DOHH2 (cell line): Measurements from ENCODE around the gene SNRPE.

ENCODE experiments used
- H3F3A ChIP-seq: fragments of 200-600 bp; sonication (generic), shearing (Covaris generic); 2 replicates; pipeline ENCODE4 v1.6.0; 2016; ENCODE audit warnings: antibody characterized with exemption, mild to moderate bottlenecking; ENCODE audit not compliant: control insufficient read depth, insufficient read depth
- H3K27ac ChIP-seq: fragments of 200-600 bp; sonication (generic); 2 replicates; pipeline ENCODE4 v1.5.1; 2014; ENCODE audit warnings: low read depth, mild to moderate bottlenecking, low read length, moderate library complexity
- H3K27me3 ChIP-seq: fragments of 200-600 bp; sonication (generic); 2 replicates; pipeline ENCODE4 v1.6.1; 2014; ENCODE audit warnings: mild to moderate bottlenecking, low read length, mixed read lengths; ENCODE audit not compliant: control insufficient read depth
- H3K36me3 ChIP-seq: fragments of 200-600 bp; sonication (generic); 2 replicates; pipeline ENCODE4 v1.6.1; 2014; ENCODE audit warnings: mild to moderate bottlenecking, low read length, moderate library complexity, mixed read lengths; ENCODE audit not compliant: control insufficient read depth
- H3K4me1 ChIP-seq: fragments of 200-600 bp; sonication (generic); 2 replicates; pipeline ENCODE4 v1.6.1; 2014; ENCODE audit warnings: mild to moderate bottlenecking, low read length, mixed read lengths; ENCODE audit not compliant: control insufficient read depth
- H3K4me2 ChIP-seq: fragments of 200-600 bp; sonication (generic); 2 replicates; pipeline ENCODE4 v1.6.0; 2014; ENCODE audit warnings: mild to moderate bottlenecking, low read length, moderate library complexity
- H3K4me3 ChIP-seq: fragments of 200-600 bp; sonication (generic); 2 replicates; pipeline ENCODE4 v1.5.1; 2014; ENCODE audit warnings: mild to moderate bottlenecking, low read length, mixed read lengths
- H3K79me2 ChIP-seq: fragments of 200-600 bp; sonication (generic); 2 replicates; pipeline ENCODE4 v1.6.1; 2014; ENCODE audit warnings: mild to moderate bottlenecking, low read length, mixed read lengths; ENCODE audit not compliant: control insufficient read depth
- H3K9me2 ChIP-seq: fragments of 200-600 bp; sonication (generic); replicated peaks from 2 replicates; pipeline ENCODE4 v1.6.1; 2014; ENCODE audit warnings: mild to moderate bottlenecking, low read length, mixed read lengths; ENCODE audit not compliant: control insufficient read depth
- H3K9me3 ChIP-seq: fragments of 200-600 bp; sonication (generic); 2 replicates; pipeline ENCODE4 v1.6.1; 2014; ENCODE audit warnings: antibody characterized with exemption, low read length, mixed read lengths; ENCODE audit not compliant: control insufficient read depth, insufficient read depth
- H4K20me1 ChIP-seq: fragments of 200-600 bp; sonication (generic); 2 replicates; pipeline ENCODE4 v1.6.0; 2014; ENCODE audit warnings: low read depth, mild to moderate bottlenecking, antibody characterized with exemption, low read length, moderate library complexity; ENCODE audit not compliant: control insufficient read depth, insufficient read depth
- CTCF ChIP-seq: fragments of 200-600 bp; sonication (generic); IDR thresholded peaks from one replicate; pipeline ENCODE4 v1.5.1; 2014; ENCODE audit warnings: antibody characterized with exemption, mild to moderate bottlenecking, low read depth, low read length; ENCODE audit not compliant: poor library complexity, severe bottlenecking
- EZH2phosphoT487 ChIP-seq: fragments of 200-600 bp; sonication (generic); IDR thresholded peaks from 2 replicates; pipeline ENCODE4 v1.6.1; 2017; ENCODE audit warnings: borderline replicate concordance, mild to moderate bottlenecking, antibody characterized with exemption, low read length, moderate library complexity, mixed read lengths

The SNRPE gene

GRCh38 chr1:203911806-203912205, 50.4 kb downstream of the SNRPE start:
- no peaks in the 10 kb centered on the region for H3K9me2 ChIP-seq
- H3K4me3 ChIP-seq = no peak overlapping the region
- no peaks in the 10 kb centered on the region for H3K4me1 ChIP-seq
- no peak overlapping the region for H3K27ac ChIP-seq
- H3K9me3 ChIP-seq = no peaks in the 10 kb centered on the region
- H3K79me2 ChIP-seq = no peaks in the 10 kb centered on the region
- TF ChIP-seq EZH2phosphoT487 = no peak
- TF ChIP-seq CTCF = no peak
- no peaks in the 10 kb centered on the region for H3K36me3 ChIP-seq
- H3K4me2 ChIP-seq = no peak overlapping the region
- no peaks in the 10 kb centered on the region for H4K20me1 ChIP-seq
- no peaks in the 10 kb centered on the region for H3F3A ChIP-seq
- H3K27me3 ChIP-seq = peaks cover 4% of the 10 kb centered on the region

GRCh38 chr1:203913073-203913521, 51.7 kb downstream of the SNRPE start:
- H3K9me2 ChIP-seq = no peaks in the 10 kb centered on the region
- no peak overlapping the region for H3K27ac ChIP-seq
- H4K20me1 ChIP-seq = no peaks in the 10 kb centered on the region
- H3K4me1 ChIP-seq = no peaks in the 10 kb centered on the region
- H3K9me3 ChIP-seq = no peaks in the 10 kb centered on the region
- H3K4me2 ChIP-seq = no peak overlapping the region
- H3K36me3 ChIP-seq = no peaks in the 10 kb centered on the region
- H3K27me3 ChIP-seq = peaks cover 4% of the 10 kb centered on the region
- H3F3A ChIP-seq = no peaks in the 10 kb centered on the region
- H3K79me2 ChIP-seq = no peaks in the 10 kb centered on the region
- no peak for TF ChIP-seq EZH2phosphoT487
- no peak for TF ChIP-seq CTCF
- no peak overlapping the region for H3K4me3 ChIP-seq

GRCh38 chr1:203914292-203914691, 52.9 kb downstream of the SNRPE start:
- Histone ChIP-seq H3K36me3 (no peaks in the 10 kb centered on the region), H3K27me3 (peaks cover 4% of the 10 kb centered on the region), H3F3A (no peaks in the 10 kb centered on the region), H3K4me3 (no peak overlapping the region), H3K9me3 (no peaks in the 10 kb centered on the region), H3K79me2 (no peaks in the 10 kb centered on the region), H4K20me1 (no peaks in the 10 kb centered on the region), H3K4me1 (no peaks in the 10 kb centered on the region), H3K4me2 (no peak overlapping the region), H3K9me2 (no peaks in the 10 kb centered on the region), H3K27ac (no peak overlapping the region)
- no peak for TF ChIP-seq CTCF
- no peak for TF ChIP-seq EZH2phosphoT487
